Muscle of leg (tissue), 11 donors: ENCODE measurements around the gene APBA2. TPM values are rescaled to one million over a fixed set of nuclear protein-coding genes. Genes with fewer than 3 reads are reported as not detected.
"Not testable (repeated sequence)": the region's sequence is repeated elsewhere in the genome, so short reads cannot be mapped to it uniquely, and the experiment has no call there.

ENCODE experiments used
- DNase-seq: peaks from one replicate; pipeline ENCODE4 v3.0.0; 2013
- H3K27ac ChIP-seq: one replicate; pipeline ENCODE4 v1.5.1; 2013; ENCODE audit warnings: mild to moderate bottlenecking, low read length, control low read depth
- H3K27me3 ChIP-seq: one replicate; pipeline ENCODE4 v1.6.1; 2013; ENCODE audit warnings: low read length; ENCODE audit not compliant: control insufficient read depth, insufficient read depth
- H3K36me3 ChIP-seq: one replicate; pipeline ENCODE4 v1.6.1; 2013; ENCODE audit warnings: low read length; ENCODE audit not compliant: control insufficient read depth, insufficient read depth
- H3K4me1 ChIP-seq: one replicate; pipeline ENCODE4 v1.6.1; 2013; ENCODE audit warnings: low read length; ENCODE audit not compliant: control insufficient read depth, insufficient read depth
- H3K4me3 ChIP-seq: one replicate; pipeline ENCODE4 v1.5.1; 2013; ENCODE audit warnings: low read length, control low read depth
- H3K9me3 ChIP-seq: replicated peaks from 2 replicates; pipeline ENCODE4 v1.6.1; 2013; ENCODE audit warnings: low read depth, low read length; ENCODE audit not compliant: control insufficient read depth
- WGBS: methylation state at CpG from one replicate; pipeline ENCODE4 v1.1.5; 2013; ENCODE audit warnings: missing lambda C conversion rate; ENCODE audit not compliant: insufficient coverage; 5-methylcytosine and 5-hydroxymethylcytosine counted together
- polyA plus RNA-seq, 8 donors: library from polyadenylated mRNA; unstranded; fragments of 120-200 nt; gene quantifications; one replicate each; pipeline versions ENCODE4 v1.2.1 to v1.2.3, GENCODE V29; 2013; ENCODE audit warnings: inconsistent platforms in 1 of 8, low replicate concordance in 1 of 8; ENCODE audit not compliant: insufficient read length in 8 of 8, insufficient read depth in 1 of 8
- total RNA-seq: library from RNA; stranded (reverse); fragments of 120-200 nt; gene quantifications from one replicate; pipeline ENCODE4 v1.2.4, GENCODE V29; 2013

Gene APBA2
- total and polyA plus RNA-seq, 9 donors: 4.0 to 9.7 (median 5.7) TPM

DNA sequence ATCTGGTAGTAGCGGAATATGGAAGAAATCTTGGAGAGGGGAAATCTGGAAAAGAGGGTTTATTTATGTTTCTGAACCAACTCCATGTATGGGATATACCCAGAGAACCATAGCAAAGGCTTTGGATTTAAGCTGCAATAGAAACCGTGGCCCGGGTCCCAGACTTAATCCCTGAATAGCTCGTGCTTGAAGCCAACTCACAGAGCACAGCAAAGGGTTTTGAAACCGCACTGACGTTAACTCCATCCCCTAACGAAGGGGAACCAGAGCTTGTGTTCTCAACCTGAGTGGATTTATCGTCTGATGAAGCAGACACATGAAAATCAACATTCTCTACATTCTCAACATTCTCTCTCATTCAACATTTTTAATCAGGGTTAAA, 154.6 kb downstream of the APBA2 start:
- H3K27me3 ChIP-seq: no peaks in the 10 kb centered on the region
- no peak overlapping the region for H3K27ac ChIP-seq
- H3K36me3 ChIP-seq: no peaks in the 10 kb centered on the region
- DNase-seq: peak; percentile 87
- H3K4me3 ChIP-seq: no peak overlapping the region
- H3K9me3 ChIP-seq: no peaks in the 10 kb centered on the region
- peaks cover 3% of the 10 kb centered on the region for H3K4me1 ChIP-seq
- 12% methylated on average over 4 of the region's 8 CpGs for WGBS

DNA sequence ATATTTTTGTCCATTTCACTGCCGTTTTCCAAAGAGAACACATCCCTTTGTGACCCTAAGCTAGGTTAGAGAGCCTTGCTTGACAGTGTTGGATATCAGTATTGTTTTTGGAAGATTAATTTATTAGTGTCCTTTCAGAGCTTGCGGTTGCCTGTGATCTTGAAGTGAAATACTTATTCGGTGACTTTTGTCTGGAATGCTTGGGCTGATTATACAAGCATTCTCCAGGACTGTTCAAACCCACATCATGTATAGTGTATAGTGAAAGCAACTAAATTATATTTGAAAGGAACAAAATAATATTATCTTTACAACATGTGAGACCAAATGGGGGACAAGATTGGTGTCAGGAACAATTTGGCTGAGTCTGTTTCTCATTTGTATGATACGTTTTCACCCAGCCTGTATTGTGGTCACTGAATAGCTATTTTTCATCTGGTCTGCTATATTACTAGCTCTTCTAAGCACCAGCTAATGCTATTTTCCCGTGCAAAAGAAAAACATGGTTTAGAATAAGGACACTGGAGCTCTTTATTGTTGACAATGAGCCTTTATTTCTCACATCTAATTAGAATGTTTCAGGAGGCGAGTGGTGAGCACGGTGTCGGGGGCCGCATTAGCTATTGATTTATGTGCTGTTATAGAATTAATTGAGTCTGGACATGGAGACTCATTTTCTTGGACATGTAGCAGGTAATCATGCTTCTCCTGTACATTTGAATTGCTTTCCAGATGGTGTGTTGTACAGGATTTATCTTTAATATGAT, 158.1 kb downstream of the APBA2 start:
- no peak for DNase-seq
- H3K4me1 ChIP-seq: peaks cover 3% of the 10 kb centered on the region
- WGBS: no CpG with 5 or more reads among the region's 9 CpGs
- H3K4me3 ChIP-seq: no peak overlapping the region
- H3K36me3 ChIP-seq: no peaks in the 10 kb centered on the region
- no peaks in the 10 kb centered on the region for H3K9me3 ChIP-seq
- H3K27me3 ChIP-seq: no peaks in the 10 kb centered on the region
- no peak overlapping the region for H3K27ac ChIP-seq

DNA sequence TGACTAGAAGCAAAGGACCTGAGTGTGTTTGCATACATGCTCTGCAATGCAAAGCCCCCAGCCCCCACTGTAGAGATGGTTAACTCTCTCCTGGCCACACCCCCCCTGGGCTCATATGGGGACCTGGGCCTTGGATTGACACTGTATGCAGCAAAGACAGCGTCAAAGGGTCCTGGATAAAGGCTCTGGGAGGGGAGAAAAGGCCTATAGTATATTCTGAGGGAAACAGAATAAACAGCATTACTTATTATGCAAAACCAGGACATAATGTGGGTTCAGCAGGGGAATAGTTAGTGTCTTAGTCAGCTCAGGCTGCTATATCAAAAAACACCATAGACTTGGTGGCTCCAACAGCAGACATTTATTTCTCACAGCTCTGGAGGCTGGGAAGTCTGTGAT, 158.7 kb downstream of the APBA2 start:
- no peak overlapping the region for H3K27ac ChIP-seq
- no CpG with 5 or more reads among the region's 1 CpG for WGBS
- H3K27me3 ChIP-seq: no peaks in the 10 kb centered on the region
- no peak overlapping the region for H3K4me3 ChIP-seq
- H3K9me3 ChIP-seq: no peaks in the 10 kb centered on the region
- no peak for DNase-seq
- H3K36me3 ChIP-seq: no peaks in the 10 kb centered on the region
- peaks cover 3% of the 10 kb centered on the region for H3K4me1 ChIP-seq

DNA sequence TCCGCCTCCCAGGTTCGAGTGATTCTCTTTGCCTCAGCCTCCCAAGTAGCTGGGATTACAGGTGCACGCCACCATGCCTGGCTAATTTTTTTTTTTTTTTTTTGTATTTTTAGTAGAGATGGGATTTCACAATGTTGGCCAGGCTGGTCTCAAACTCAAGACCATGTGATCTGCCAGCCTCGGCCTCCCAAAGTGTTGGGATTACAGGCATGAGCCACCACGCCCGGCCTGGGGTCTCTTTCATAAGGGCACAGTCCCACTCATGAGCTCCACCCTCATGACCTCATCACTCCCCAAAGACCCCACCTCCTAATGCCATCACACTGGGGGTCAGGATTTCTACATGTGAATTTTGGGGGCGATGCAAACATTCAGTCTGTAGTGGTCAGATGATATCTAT, 159.4 kb downstream of the APBA2 start:
- WGBS: 59% methylated on average over 2 of the region's 7 CpGs
- not testable (repeated sequence) for H3K4me1 ChIP-seq, H3K9me3 ChIP-seq

DNA sequence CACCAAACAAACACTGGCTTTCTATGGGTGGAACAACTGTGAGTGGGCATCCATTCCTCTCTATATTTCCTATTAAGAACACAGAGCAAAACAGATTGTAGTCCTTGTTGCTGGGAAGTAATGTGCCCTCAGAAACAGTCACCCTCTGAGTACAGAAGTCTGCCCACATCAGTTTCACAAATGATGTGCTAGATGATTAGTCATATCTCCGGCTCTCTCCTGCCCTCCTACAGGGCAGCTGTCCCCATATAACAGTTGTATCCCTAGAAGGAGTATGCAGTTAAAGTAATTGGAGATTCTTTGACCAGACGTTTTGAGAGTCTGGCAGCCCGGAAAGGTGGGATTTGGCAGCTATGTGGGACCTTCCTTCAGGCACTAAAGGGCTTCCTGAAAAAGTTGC, 159.9 kb downstream of the APBA2 start:
- no peaks in the 10 kb centered on the region for H3K9me3 ChIP-seq
- H3K36me3 ChIP-seq: no peaks in the 10 kb centered on the region
- no peak overlapping the region for H3K4me3 ChIP-seq
- 25% methylated on average over 2 of the region's 3 CpGs for WGBS
- H3K27me3 ChIP-seq: no peaks in the 10 kb centered on the region
- no peak for DNase-seq
- H3K4me1 ChIP-seq: no peaks in the 10 kb centered on the region
- H3K27ac ChIP-seq: no peak overlapping the region

More for the DNA sequence above, 159.4 kb downstream of the APBA2 start:
- not testable (repeated sequence) for H3K36me3 ChIP-seq, H3K27ac ChIP-seq, H3K4me3 ChIP-seq, DNase-seq, H3K27me3 ChIP-seq

DNA sequence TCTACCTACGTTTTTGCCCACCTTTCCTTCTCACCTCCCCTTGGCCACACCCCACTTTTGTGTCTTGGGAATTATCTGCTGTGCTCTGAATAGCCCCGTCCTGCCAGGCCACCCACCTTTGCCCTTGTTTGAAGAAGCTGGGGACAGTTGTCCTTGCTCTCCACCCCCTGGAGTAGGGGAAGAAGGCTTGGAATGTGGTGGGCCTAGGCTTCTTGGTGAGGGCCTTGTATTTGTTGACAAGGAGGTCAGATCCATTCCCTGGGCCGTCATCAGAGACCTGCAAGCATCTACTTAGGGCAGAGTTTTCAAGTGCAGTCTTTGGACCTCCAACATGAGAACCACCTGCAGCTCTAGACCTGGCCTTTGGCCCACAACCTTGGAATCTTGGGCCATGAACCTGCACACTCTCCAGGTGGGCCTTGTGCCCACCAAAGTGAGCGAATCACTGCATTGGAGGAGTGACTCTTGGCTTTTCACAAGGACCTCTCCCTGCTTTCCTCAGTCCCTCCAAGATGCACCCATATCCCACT, 160.6 kb downstream of the APBA2 start:
- DNase-seq: no peak
- Histone ChIP-seq H3K4me1 (no peaks in the 10 kb centered on the region), H3K9me3 (no peaks in the 10 kb centered on the region), H3K36me3 (no peaks in the 10 kb centered on the region), H3K4me3 (no peak overlapping the region), H3K27me3 (no peaks in the 10 kb centered on the region), H3K27ac (no peak overlapping the region)
- 69% methylated on average over 4 of the region's 4 CpGs for WGBS

DNA sequence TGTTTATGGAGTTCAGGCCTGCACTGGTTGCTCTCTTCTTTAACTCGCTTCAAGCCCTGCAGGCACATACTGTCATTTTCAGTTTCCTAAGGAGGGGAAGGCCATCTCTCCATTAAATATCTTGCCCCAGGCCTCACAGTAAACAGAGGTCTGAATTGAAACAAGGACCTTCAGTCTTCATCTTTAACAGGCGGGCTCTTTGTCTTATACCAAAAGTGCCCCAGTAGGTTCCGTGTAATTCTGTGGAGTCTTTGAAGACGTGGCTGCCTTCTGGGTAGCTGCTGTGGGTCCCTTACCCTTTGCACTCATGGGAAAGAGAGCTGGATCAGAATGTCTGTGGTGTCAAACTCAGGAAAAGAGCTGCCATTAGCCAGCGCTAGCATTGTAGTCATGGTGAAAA, 161.2 kb downstream of the APBA2 start:
- H3K4me3 ChIP-seq: no peak overlapping the region
- H3K27me3 ChIP-seq: no peaks in the 10 kb centered on the region
- H3K36me3 ChIP-seq: no peaks in the 10 kb centered on the region
- H3K9me3 ChIP-seq: no peaks in the 10 kb centered on the region
- no peak overlapping the region for H3K27ac ChIP-seq
- DNase-seq: no peak
- 84% methylated on average over 3 of the region's 5 CpGs for WGBS
- no peaks in the 10 kb centered on the region for H3K4me1 ChIP-seq

DNA sequence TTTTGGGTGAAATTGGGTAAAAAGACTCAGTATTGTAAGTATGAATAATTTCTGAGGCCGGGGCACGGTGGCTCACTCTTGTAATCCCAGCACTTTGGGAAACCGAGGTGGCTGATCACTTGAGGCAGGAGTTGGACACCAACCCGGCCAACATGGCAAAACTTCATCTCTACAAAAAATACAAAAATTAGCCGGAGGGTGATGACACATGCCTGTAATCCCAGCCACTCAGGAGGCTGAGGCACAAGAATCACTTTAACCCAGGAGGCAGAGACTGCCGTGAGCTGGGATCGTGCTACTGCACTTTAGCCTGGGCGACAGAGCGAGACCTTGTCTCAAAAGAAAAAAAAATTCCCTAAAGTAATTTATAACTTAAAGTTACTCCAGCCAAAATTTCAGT, 162.2 kb downstream of the APBA2 start:
- DNase-seq: no peak
- H3K4me1 ChIP-seq: no peaks in the 10 kb centered on the region
- no peaks in the 10 kb centered on the region for H3K27me3 ChIP-seq
- no peak overlapping the region for H3K27ac ChIP-seq
- WGBS: 82% methylated on average over 4 of the region's 9 CpGs
- no peak overlapping the region for H3K4me3 ChIP-seq
- no peaks in the 10 kb centered on the region for H3K9me3 ChIP-seq
- no peaks in the 10 kb centered on the region for H3K36me3 ChIP-seq

DNA sequence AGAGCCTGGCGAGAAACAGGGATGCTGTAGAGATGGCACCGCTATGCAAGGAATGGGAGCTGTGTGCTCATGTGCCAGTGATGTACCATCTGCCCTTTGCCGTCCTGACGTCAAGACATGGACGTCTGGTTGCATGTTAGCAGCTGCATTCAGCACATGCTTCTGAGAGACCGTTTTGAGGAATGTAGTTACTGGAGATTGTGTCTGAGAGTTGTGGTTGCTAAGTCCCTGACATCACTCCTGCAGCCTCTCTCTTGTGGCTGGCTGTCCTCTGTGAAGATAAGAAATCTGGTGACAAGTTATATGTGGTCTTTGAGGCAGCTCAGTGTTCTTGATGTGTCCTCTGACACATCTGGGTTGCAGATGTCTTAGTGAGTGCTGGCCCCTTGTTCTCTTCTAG, 165.1 kb downstream of the APBA2 start:
- H3K4me3 ChIP-seq: no peak overlapping the region
- no peaks in the 10 kb centered on the region for H3K4me1 ChIP-seq
- no peak overlapping the region for H3K27ac ChIP-seq
- H3K9me3 ChIP-seq: no peaks in the 10 kb centered on the region
- WGBS: 48% methylated on average over 5 of the region's 6 CpGs
- DNase-seq: peak; percentile 11
- H3K27me3 ChIP-seq: no peaks in the 10 kb centered on the region
- no peaks in the 10 kb centered on the region for H3K36me3 ChIP-seq

DNA sequence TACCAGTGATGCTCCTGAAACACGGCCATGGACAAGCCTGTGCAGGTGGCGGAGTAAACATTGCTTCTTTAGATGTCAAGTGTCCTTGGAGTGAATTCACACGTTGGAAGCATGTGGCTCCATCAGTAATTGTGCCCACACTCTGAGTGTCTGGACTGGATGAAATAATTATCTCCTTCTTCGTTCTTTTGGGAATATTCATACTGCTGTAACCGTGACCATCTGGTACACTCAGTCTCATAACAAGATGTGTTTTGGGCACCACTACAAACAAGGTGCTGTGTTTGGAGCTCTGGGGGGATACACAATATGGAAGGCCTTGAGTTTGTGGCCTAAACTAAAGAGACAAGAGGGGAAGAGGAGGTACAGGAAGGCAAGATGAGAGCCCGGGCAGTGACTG, 165.6 kb downstream of the APBA2 start:
- no peak for DNase-seq

More for the DNA sequence above, 165.6 kb downstream of the APBA2 start:
- Histone ChIP-seq H3K36me3 (no peaks in the 10 kb centered on the region), H3K27ac (no peak overlapping the region), H3K4me1 (no peaks in the 10 kb centered on the region), H3K9me3 (no peaks in the 10 kb centered on the region), H3K27me3 (no peaks in the 10 kb centered on the region), H3K4me3 (no peak overlapping the region)
- WGBS: 61% methylated on average over 4 of the region's 6 CpGs
